ENCODE results near the gene PPARG. TPM values are rescaled to one million over a fixed set of nuclear protein-coding genes. Genes with fewer than 3 reads are reported as not detected.

The PPARG gene
- total RNA-seq, 4 donors from 2014 or later = 20.0 to 64.2 (median 29.6) TPM

- TF ChIP-seq CTCF (IDR thresholded peaks at IDR 0.05) = no peak
- no peak for TF ChIP-seq POLR2A (IDR thresholded peaks at IDR 0.05)
- Histone ChIP-seq H3K36me3 (peaks cover 0 to 4% (median 0%) of the 10 kb centered on the region in 3 donors), H3K27ac (no peak overlapping the region), H3K9me3 (no peaks in the 10 kb centered on the region), H3K4me1 (peaks cover 0 to 16% (median 0%) of the 10 kb centered on the region in 4 donors), H3K27me3 (no peaks in the 10 kb centered on the region), H3K4me3 (no peak overlapping the region)
- WGBS, 2 donors = 92 to 93% methylated on average over 13 of the region's 13 CpGs
- DNase-seq (ENCODE audit: low spot score in 2 of 2) = no peak
Observed at GRCh38 chr3:12437861-12438260, 149.0 kb downstream of the PPARG start.

GRCh38 chr3:12438318-12438717 is 149.4 kb downstream of the PPARG start:
- Histone ChIP-seq H3K36me3 (peaks cover 0 to 4% (median 0%) of the 10 kb centered on the region in 3 donors), H3K4me3 (no peak overlapping the region), H3K27ac (no peak overlapping the region), H3K4me1 (peaks cover 0 to 16% (median 0%) of the 10 kb centered on the region in 4 donors), H3K27me3 (no peaks in the 10 kb centered on the region), H3K9me3 (no peaks in the 10 kb centered on the region)
- no peak for DNase-seq (ENCODE audit: low spot score in 2 of 2)
- no peak for TF ChIP-seq POLR2A (IDR thresholded peaks at IDR 0.05)
- TF ChIP-seq CTCF (IDR thresholded peaks at IDR 0.05) = no peak
- no peak for TF ChIP-seq EP300 (IDR thresholded peaks at IDR 0.05)
- 83 to 87% methylated on average over 4 of the region's 4 CpGs for whole genome bisulfite sequencing, 2 donors

GRCh38 chr3:12439161-12439940 is 150.5 kb downstream of the PPARG start:
- peaks cover 0 to 18% (median 0%) of the 10 kb centered on the region in 4 donors for H3K4me1 ChIP-seq
- DNase-seq (ENCODE audit: low spot score in 2 of 2) = no peak
- H3K9me3 ChIP-seq = no peaks in the 10 kb centered on the region
- no peaks in the 10 kb centered on the region for H3K27me3 ChIP-seq
- H3K36me3 ChIP-seq = peaks cover 0 to 4% (median 0%) of the 10 kb centered on the region in 3 donors
- H3K4me3 ChIP-seq = no peak overlapping the region
- no peak overlapping the region for H3K27ac ChIP-seq
- no peak for TF ChIP-seq EP300 (IDR thresholded peaks at IDR 0.05)
- TF ChIP-seq POLR2A (IDR thresholded peaks at IDR 0.05) = no peak
- TF ChIP-seq CTCF (IDR thresholded peaks at IDR 0.05) = no peak
- 66 to 72% methylated on average over 11 of the region's 11 CpGs for WGBS, 2 donors

- no peaks in the 10 kb centered on the region for H3K9me3 ChIP-seq
- no peaks in the 10 kb centered on the region for H3K27me3 ChIP-seq
- H3K36me3 ChIP-seq = no peaks in the 10 kb centered on the region
- peaks cover 0 to 22% (median 0%) of the 10 kb centered on the region in 4 donors for H3K4me1 ChIP-seq
- no peak overlapping the region for H3K4me3 ChIP-seq
- TF ChIP-seq POLR2A (IDR thresholded peaks at IDR 0.05) = no peak
- no peak for TF ChIP-seq EP300 (IDR thresholded peaks at IDR 0.05)
- no peak for TF ChIP-seq CTCF (IDR thresholded peaks at IDR 0.05)
- WGBS, 2 donors = 20 to 22% methylated on average over 18 to 21 of the region's 21 CpGs
- no peak for DNase-seq (ENCODE audit: low spot score in 2 of 2)
- no peak overlapping the region for H3K27ac ChIP-seq
Observed at GRCh38 chr3:12440927-12441714, 152.3 kb downstream of the PPARG start.
